Keratinocyte (primary cell): ENCODE measurements around the gene HRAS. TPM values are rescaled to one million over a fixed set of nuclear protein-coding genes. Genes with fewer than 3 reads are reported as not detected.

Source experiments
- DNase-seq: peaks from one replicate; pipeline ENCODE4 v3.0.0-alpha.2; 2011; ENCODE audit warnings: low read depth, missing footprints, low spot score
- FAIRE-seq: peaks from 2 replicates; lab custom pipeline; 2011; peaks lifted over from hg19 to GRCh38; lab: Jason Lieb, UNC
- H2AFZ ChIP-seq: 2 replicates; pipeline ENCODE4 v1.6.0; 2012; ENCODE audit warnings: low read length, control low read depth, inconsistent platforms; ENCODE audit not compliant: control insufficient read depth
- H3K27ac ChIP-seq: 2 replicates; pipeline ENCODE4 v1.5.1; 2011; ENCODE audit warnings: low read length; ENCODE audit not compliant: control insufficient read depth, insufficient read depth
- H3K27me3 ChIP-seq: 3 replicates; pipeline ENCODE4 v1.6.0; 2011; ENCODE audit warnings: low read length; ENCODE audit not compliant: control insufficient read depth, insufficient read depth; ENCODE audit errors: extremely low read depth
- H3K36me3 ChIP-seq, 2 experiments: 2 replicates in 1 of 2; 3 replicates in 1 of 2; pipeline ENCODE4 v1.5.1; 2011; ENCODE audit warnings: low read length in 2 of 2, mild to moderate bottlenecking in 1 of 2; ENCODE audit not compliant: control insufficient read depth in 2 of 2, insufficient read depth in 2 of 2; ENCODE audit errors: extremely low read depth in 1 of 2
- H3K4me1 ChIP-seq: 3 replicates; pipeline ENCODE4 v1.5.1; 2011; ENCODE audit warnings: low read length; ENCODE audit not compliant: control insufficient read depth, insufficient read depth; ENCODE audit errors: extremely low read depth
- H3K4me2 ChIP-seq: 3 replicates; pipeline ENCODE4 v1.6.0; 2011; ENCODE audit warnings: low read depth, low read length; ENCODE audit not compliant: control insufficient read depth, insufficient read depth; ENCODE audit errors: extremely low read depth
- H3K4me3 ChIP-seq, 3 experiments: fragments of 200-600 bp in 1 of 3; sonication (generic) in 1 of 3; 2 replicates in 2 of 3; 3 replicates in 1 of 3; pipeline ENCODE4 v1.5.1; 2011 to 2016; ENCODE audit warnings: low read length in 3 of 3, mild to moderate bottlenecking in 3 of 3, control low read depth in 2 of 3, inconsistent platforms in 1 of 3, low read depth in 1 of 3, mixed read lengths in 1 of 3, mixed run types in 1 of 3, moderate library complexity in 1 of 3; ENCODE audit not compliant: control insufficient read depth in 2 of 3, insufficient read depth in 2 of 3; ENCODE audit errors: extremely low read depth in 1 of 3
- H3K79me2 ChIP-seq: 2 replicates; pipeline ENCODE4 v1.6.0; 2012; ENCODE audit warnings: low read length; ENCODE audit not compliant: control insufficient read depth, insufficient read depth
- H3K9ac ChIP-seq: 3 replicates; pipeline ENCODE4 v1.6.0; 2011; ENCODE audit warnings: low read length; ENCODE audit not compliant: control insufficient read depth, insufficient read depth; ENCODE audit errors: extremely low read depth
- H3K9me1 ChIP-seq: 3 replicates; pipeline ENCODE4 v1.6.0; 2011; ENCODE audit warnings: low read length; ENCODE audit not compliant: control insufficient read depth, insufficient read depth; ENCODE audit errors: extremely low read depth
- H3K9me3 ChIP-seq: 2 replicates; pipeline ENCODE4 v1.5.1; 2012; ENCODE audit warnings: low read depth, low read length; ENCODE audit not compliant: control insufficient read depth
- H4K20me1 ChIP-seq: 3 replicates; pipeline ENCODE4 v1.6.0; 2011; ENCODE audit warnings: low read length; ENCODE audit not compliant: control insufficient read depth, insufficient read depth; ENCODE audit errors: extremely low read depth
- CTCF ChIP-seq, 3 experiments: IDR thresholded peaks in 1 of 3; conservative IDR thresholded peaks in 1 of 3; optimal IDR thresholded peaks in 1 of 3; 2 replicates in 2 of 3; 3 replicates in 1 of 3; pipeline versions ENCODE3 to v1.5.1; 2011; ENCODE audit warnings: low read length in 3 of 3, mild to moderate bottlenecking in 3 of 3, moderate library complexity in 2 of 3, control low read depth in 1 of 3, inconsistent platforms in 1 of 3; ENCODE audit not compliant: insufficient read depth in 2 of 3; ENCODE audit errors: extremely low read depth in 1 of 3
- EZH2 ChIP-seq: IDR thresholded peaks from one replicate; pipeline ENCODE4 v1.6.1; 2012; ENCODE audit warnings: inconsistent platforms, mild to moderate bottlenecking, low read length, moderate library complexity
- dilution Hi-C: fragments of 300-500 bp; cut with MboI; formaldehyde crosslinking; loops from one replicate; pipeline ENCODE4 v1.7.0; 2020; ENCODE audit warnings: low sequenced_read_pairs; ENCODE audit not compliant: extremely low pct_ligation_motif_present
- polyA plus RNA-seq, 5 experiments: library from polyadenylated mRNA; depleted of rRNA in 3 of 5; stranded (reverse) in 3 of 5; stranded (forward) in 1 of 5; unstranded in 1 of 5; fragments of >200 nt; gene quantifications; 1 replicate in 1 of 5; 2 replicates in 3 of 5; 3 replicates in 1 of 5; pipeline versions ENCODE4 v1.2.1 to v1.2.3, GENCODE V29; 2011 to 2012; ENCODE audit warnings: missing spikeins in 2 of 5, low read depth in 1 of 5, low replicate concordance in 1 of 5

Gene HRAS
- polyA plus RNA-seq, 1 donor (not counting 4 experiments of a cell fraction or from before 2014, with no cell fraction given) = 112 TPM

GRCh38 chr11:490930-491260 is 44.5 kb downstream of the HRAS start:
- no peaks in the 10 kb centered on the region for H3K4me1 ChIP-seq
- no peak overlapping the region for H3K27ac ChIP-seq
- H3K79me2 ChIP-seq = peaks cover under 1% of the 10 kb centered on the region
- no peak overlapping the region for H3K4me3 ChIP-seq
- TF ChIP-seq CTCF (optimal IDR thresholded peaks at IDR 0.05 in 1 of 3, IDR thresholded peaks at IDR 0.05 in 1 of 3, conservative IDR thresholded peaks at IDR 0.05 in 1 of 3; ENCODE audit: extremely low read depth in 1 of 3, insufficient read depth in 2 of 3, low read length in 3 of 3) (no peak), EZH2 (no peak)
- dilution Hi-C loops = no loop called here
- H4K20me1 ChIP-seq = no peaks in the 10 kb centered on the region
- H3K9me1 ChIP-seq = no peaks in the 10 kb centered on the region
- H3K9ac ChIP-seq = no peak overlapping the region
- H2AFZ ChIP-seq = no peak overlapping the region
- FAIRE-seq = no peak
- no peaks in the 10 kb centered on the region for H3K27me3 ChIP-seq
- H3K4me2 ChIP-seq = no peak overlapping the region
- no peak for DNase-seq
- peaks cover 19 to 21% of the 10 kb centered on the region in 2 experiments for H3K36me3 ChIP-seq
- H3K9me3 ChIP-seq = no peaks in the 10 kb centered on the region

- no peak for TF ChIP-seq EZH2
- no peak for TF ChIP-seq CTCF (optimal IDR thresholded peaks at IDR 0.05 in 1 of 3, IDR thresholded peaks at IDR 0.05 in 1 of 3, conservative IDR thresholded peaks at IDR 0.05 in 1 of 3; ENCODE audit: extremely low read depth in 1 of 3, insufficient read depth in 2 of 3, low read length in 3 of 3)
- Histone ChIP-seq H3K9me1 (no peaks in the 10 kb centered on the region), H3K4me3 (no peak overlapping the region), H3K4me1 (no peaks in the 10 kb centered on the region), H3K4me2 (no peak overlapping the region), H2AFZ (no peak overlapping the region), H3K79me2 (peaks cover 2% of the 10 kb centered on the region), H3K9me3 (no peaks in the 10 kb centered on the region), H3K9ac (no peak overlapping the region), H3K36me3 (peaks cover 16 to 18% of the 10 kb centered on the region in 2 experiments), H3K27ac (no peak overlapping the region), H3K27me3 (no peaks in the 10 kb centered on the region), H4K20me1 (no peaks in the 10 kb centered on the region)
- DNase-seq = no peak
- FAIRE-seq = no peak
- dilution Hi-C loops = no loop called here
Measured at GRCh38 chr11:490186-490929, 45.0 kb downstream of the HRAS start.
